ENCODE results near the gene ASB10.

GRCh38 chr7:151201344-151201743 is 14.3 kb upstream of the ASB10 start:
- TF ChIP-seq KDM1A (IDR thresholded peaks at IDR 0.05; ENCODE audit: low read depth) (no peak), CHD2 (IDR thresholded peaks at IDR 0.05; ENCODE audit: low read length, partially characterized antibody) (no peak), HMGXB4 (CRISPR knock-in tag; IDR thresholded peaks at IDR 0.05; ENCODE audit: borderline replicate concordance) (no peak), ELK1 (IDR thresholded peaks at IDR 0.05; ENCODE audit: low read depth, low read length) (no peak), POLR2A (IDR thresholded peaks at IDR 0.05; ENCODE audit: low read length) (no peak), RAD21 (conservative IDR thresholded peaks at IDR 0.05 in 1 of 2, IDR thresholded peaks at IDR 0.05 in 1 of 2) (no peak), TP53 (CRISPR knock-in tag; IDR thresholded peaks at IDR 0.05) (no peak)
- TF ChIP-seq, protein P1, sequence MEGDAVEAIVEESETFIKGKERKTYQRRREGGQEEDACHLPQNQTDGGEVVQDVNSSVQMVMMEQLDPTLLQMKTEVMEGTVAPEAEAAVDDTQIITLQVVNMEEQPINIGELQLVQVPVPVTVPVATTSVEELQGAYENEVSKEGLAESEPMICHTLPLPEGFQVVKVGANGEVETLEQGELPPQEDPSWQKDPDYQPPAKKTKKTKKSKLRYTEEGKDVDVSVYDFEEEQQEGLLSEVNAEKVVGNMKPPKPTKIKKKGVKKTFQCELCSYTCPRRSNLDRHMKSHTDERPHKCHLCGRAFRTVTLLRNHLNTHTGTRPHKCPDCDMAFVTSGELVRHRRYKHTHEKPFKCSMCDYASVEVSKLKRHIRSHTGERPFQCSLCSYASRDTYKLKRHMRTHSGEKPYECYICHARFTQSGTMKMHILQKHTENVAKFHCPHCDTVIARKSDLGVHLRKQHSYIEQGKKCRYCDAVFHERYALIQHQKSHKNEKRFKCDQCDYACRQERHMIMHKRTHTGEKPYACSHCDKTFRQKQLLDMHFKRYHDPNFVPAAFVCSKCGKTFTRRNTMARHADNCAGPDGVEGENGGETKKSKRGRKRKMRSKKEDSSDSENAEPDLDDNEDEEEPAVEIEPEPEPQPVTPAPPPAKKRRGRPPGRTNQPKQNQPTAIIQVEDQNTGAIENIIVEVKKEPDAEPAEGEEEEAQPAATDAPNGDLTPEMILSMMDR (IDR thresholded peaks at IDR 0.05), result no peak
- TF ChIP-seq, protein P2, sequence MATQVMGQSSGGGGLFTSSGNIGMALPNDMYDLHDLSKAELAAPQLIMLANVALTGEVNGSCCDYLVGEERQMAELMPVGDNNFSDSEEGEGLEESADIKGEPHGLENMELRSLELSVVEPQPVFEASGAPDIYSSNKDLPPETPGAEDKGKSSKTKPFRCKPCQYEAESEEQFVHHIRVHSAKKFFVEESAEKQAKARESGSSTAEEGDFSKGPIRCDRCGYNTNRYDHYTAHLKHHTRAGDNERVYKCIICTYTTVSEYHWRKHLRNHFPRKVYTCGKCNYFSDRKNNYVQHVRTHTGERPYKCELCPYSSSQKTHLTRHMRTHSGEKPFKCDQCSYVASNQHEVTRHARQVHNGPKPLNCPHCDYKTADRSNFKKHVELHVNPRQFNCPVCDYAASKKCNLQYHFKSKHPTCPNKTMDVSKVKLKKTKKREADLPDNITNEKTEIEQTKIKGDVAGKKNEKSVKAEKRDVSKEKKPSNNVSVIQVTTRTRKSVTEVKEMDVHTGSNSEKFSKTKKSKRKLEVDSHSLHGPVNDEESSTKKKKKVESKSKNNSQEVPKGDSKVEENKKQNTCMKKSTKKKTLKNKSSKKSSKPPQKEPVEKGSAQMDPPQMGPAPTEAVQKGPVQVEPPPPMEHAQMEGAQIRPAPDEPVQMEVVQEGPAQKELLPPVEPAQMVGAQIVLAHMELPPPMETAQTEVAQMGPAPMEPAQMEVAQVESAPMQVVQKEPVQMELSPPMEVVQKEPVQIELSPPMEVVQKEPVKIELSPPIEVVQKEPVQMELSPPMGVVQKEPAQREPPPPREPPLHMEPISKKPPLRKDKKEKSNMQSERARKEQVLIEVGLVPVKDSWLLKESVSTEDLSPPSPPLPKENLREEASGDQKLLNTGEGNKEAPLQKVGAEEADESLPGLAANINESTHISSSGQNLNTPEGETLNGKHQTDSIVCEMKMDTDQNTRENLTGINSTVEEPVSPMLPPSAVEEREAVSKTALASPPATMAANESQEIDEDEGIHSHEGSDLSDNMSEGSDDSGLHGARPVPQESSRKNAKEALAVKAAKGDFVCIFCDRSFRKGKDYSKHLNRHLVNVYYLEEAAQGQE (IDR thresholded peaks at IDR 0.05), result no peak

Measured in A549 (cell line).